Measurements from ENCODE around the gene URB1.

URB1 gene

GRCh38 chr21:32426066-32426465, 33.3 kb upstream of the URB1 start:
- no peak for DNase-seq
- H3K9me3 ChIP-seq (ENCODE audit: severe bottlenecking): peaks cover 14% of the 10 kb centered on the region
- no peak overlapping the region for H3K4me3 ChIP-seq (ENCODE audit: low read depth, low read length)
- H3K27ac ChIP-seq: no peak overlapping the region
- H3K36me3 ChIP-seq: no peaks in the 10 kb centered on the region
- H3K27me3 ChIP-seq (ENCODE audit: insufficient read depth, low read depth, severe bottlenecking): peaks cover 3% of the 10 kb centered on the region
- TF ChIP-seq CTCF (IDR thresholded peaks at IDR 0.05; ENCODE audit: low read depth, low read length): no peak

GRCh38 chr21:32425628-32426027, 32.8 kb upstream of the URB1 start:
- Histone ChIP-seq H3K4me3 (ENCODE audit: low read depth, low read length) (no peak overlapping the region), H3K36me3 (no peaks in the 10 kb centered on the region), H3K27me3 (ENCODE audit: insufficient read depth, low read depth, severe bottlenecking) (peaks cover 3% of the 10 kb centered on the region), H3K9me3 (ENCODE audit: severe bottlenecking) (peaks cover 14% of the 10 kb centered on the region), H3K27ac (no peak overlapping the region)
- DNase-seq: no peak
- TF ChIP-seq CTCF (IDR thresholded peaks at IDR 0.05; ENCODE audit: low read depth, low read length): peak; percentile 29; the same call in 1 of the 2 replicates

GRCh38 chr21:32424674-32425073, 31.9 kb upstream of the URB1 start:
- no peak for TF ChIP-seq CTCF (IDR thresholded peaks at IDR 0.05; ENCODE audit: low read depth, low read length)

GRCh38 chr21:32424191-32424535, 31.4 kb upstream of the URB1 start:
- Histone ChIP-seq H3K27ac (no peak overlapping the region), H3K36me3 (no peaks in the 10 kb centered on the region), H3K4me3 (ENCODE audit: low read depth, low read length) (no peak overlapping the region), H3K9me3 (ENCODE audit: severe bottlenecking) (peaks cover 11% of the 10 kb centered on the region), H3K27me3 (ENCODE audit: insufficient read depth, low read depth, severe bottlenecking) (peaks cover 3% of the 10 kb centered on the region)
- DNase-seq: no peak
- TF ChIP-seq CTCF (IDR thresholded peaks at IDR 0.05; ENCODE audit: low read depth, low read length): no peak

More at GRCh38 chr21:32424674-32425073, 31.9 kb upstream of the URB1 start:
- Histone ChIP-seq H3K4me3 (ENCODE audit: low read depth, low read length) (no peak overlapping the region), H3K27ac (no peak overlapping the region), H3K36me3 (no peaks in the 10 kb centered on the region), H3K27me3 (ENCODE audit: insufficient read depth, low read depth, severe bottlenecking) (peaks cover 3% of the 10 kb centered on the region), H3K9me3 (ENCODE audit: severe bottlenecking) (peaks cover 11% of the 10 kb centered on the region)
- DNase-seq: no peak

- peaks cover 3% of the 10 kb centered on the region for H3K27me3 ChIP-seq (ENCODE audit: insufficient read depth, low read depth, severe bottlenecking)
- TF ChIP-seq CTCF (IDR thresholded peaks at IDR 0.05; ENCODE audit: low read depth, low read length): no peak
- no peak overlapping the region for H3K4me3 ChIP-seq (ENCODE audit: low read depth, low read length)
- H3K36me3 ChIP-seq: no peaks in the 10 kb centered on the region
- no peak for DNase-seq
- peaks cover 11% of the 10 kb centered on the region for H3K9me3 ChIP-seq (ENCODE audit: severe bottlenecking)
- no peak overlapping the region for H3K27ac ChIP-seq
Measured at GRCh38 chr21:32423320-32424190, 30.7 kb upstream of the URB1 start.
